HEK293T (cell line): ENCODE results near the gene GDE1.

Experiments
- ARNT ChIP-seq: fragments of 450-650 bp; IDR thresholded peaks from 2 replicates; pipeline ENCODE4 v1.6.1; 2017; ENCODE audit warnings: mild to moderate bottlenecking
- ELF4 ChIP-seq: fragments of 450-650 bp; IDR thresholded peaks from 2 replicates; pipeline ENCODE4 v1.6.1; 2017; ENCODE audit warnings: antibody characterized with exemption
- FOXA1 ChIP-seq: fragments of 450-650 bp; IDR thresholded peaks from 2 replicates; pipeline ENCODE4 v1.6.1; 2016; ENCODE audit warnings: mild to moderate bottlenecking
- FOXK2 ChIP-seq: fragments of 450-650 bp; IDR thresholded peaks from 2 replicates; pipeline ENCODE4 v1.6.1; 2016; ENCODE audit warnings: mild to moderate bottlenecking
- FOXM1 ChIP-seq: fragments of 450-650 bp; IDR thresholded peaks from 2 replicates; pipeline ENCODE4 v1.6.1; 2017; ENCODE audit warnings: mild to moderate bottlenecking, borderline replicate concordance
- HDGF ChIP-seq: fragments of 450-650 bp; IDR thresholded peaks from 2 replicates; pipeline ENCODE4 v1.6.1; 2017; ENCODE audit warnings: antibody characterized with exemption, borderline replicate concordance
- SP1 ChIP-seq: fragments of 450-650 bp; IDR thresholded peaks from 2 replicates; pipeline ENCODE4 v1.6.1; 2017
- SUZ12 ChIP-seq: fragments of 450-650 bp; IDR thresholded peaks from 2 replicates; pipeline ENCODE4 v1.6.1; 2016; ENCODE audit warnings: mild to moderate bottlenecking
- TARDBP ChIP-seq: fragments of 450-650 bp; IDR thresholded peaks from 2 replicates; pipeline ENCODE4 v1.6.1; 2016
- ZNF384 ChIP-seq: fragments of 450-650 bp; IDR thresholded peaks from 2 replicates; pipeline ENCODE4 v1.6.1; 2016
- TF ChIP-seq, protein P1 (sequence below): fragments of 450-650 bp; IDR thresholded peaks from 2 replicates; pipeline ENCODE4 v1.6.1; 2016

GRCh38 chr16:19481769-19482168, 40.1 kb downstream of the GDE1 start:
- TF ChIP-seq FOXM1 = no peak
- TF ChIP-seq ZNF384 = no peak
- no peak for TF ChIP-seq FOXA1
- no peak for TF ChIP-seq SUZ12
- TF ChIP-seq FOXK2 = no peak
- TF ChIP-seq ELF4 = no peak
- no peak for TF ChIP-seq HDGF
- TF ChIP-seq, protein P1, sequence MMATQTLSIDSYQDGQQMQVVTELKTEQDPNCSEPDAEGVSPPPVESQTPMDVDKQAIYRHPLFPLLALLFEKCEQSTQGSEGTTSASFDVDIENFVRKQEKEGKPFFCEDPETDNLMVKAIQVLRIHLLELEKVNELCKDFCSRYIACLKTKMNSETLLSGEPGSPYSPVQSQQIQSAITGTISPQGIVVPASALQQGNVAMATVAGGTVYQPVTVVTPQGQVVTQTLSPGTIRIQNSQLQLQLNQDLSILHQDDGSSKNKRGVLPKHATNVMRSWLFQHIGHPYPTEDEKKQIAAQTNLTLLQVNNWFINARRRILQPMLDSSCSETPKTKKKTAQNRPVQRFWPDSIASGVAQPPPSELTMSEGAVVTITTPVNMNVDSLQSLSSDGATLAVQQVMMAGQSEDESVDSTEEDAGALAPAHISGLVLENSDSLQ = no peak
- TF ChIP-seq SP1 = no peak
- TF ChIP-seq ARNT = no peak
- TF ChIP-seq TARDBP = no peak
